OCI-LY7 (cell line): Measurements from ENCODE around the gene THAP12. TPM values are rescaled to one million over a fixed set of nuclear protein-coding genes. Genes with fewer than 3 reads are reported as not detected.
"Not testable (repeated sequence)": the region's sequence is repeated elsewhere in the genome, so short reads cannot be mapped to it uniquely, and the experiment has no call there.

ENCODE experiments used
- BruUV-seq: library from RNA; stranded (reverse); fragments of 400-500 nt; replicated peaks from 2 replicates; lab custom pipeline; 2021; lab: Mats Ljungman, UMichigan
- CTCF ChIA-PET: fragments of 300-600 bp; sonication (Branson Sonifier 250); formaldehyde crosslinking; loops from one replicate; lab custom pipeline; 2022; ENCODE audit warnings: antibody characterized with exemption; ENCODE audit not compliant: unreplicated experiment; lab: Charles Lee
- POLR2A ChIA-PET: fragments of 300-600 bp; sonication (Branson Sonifier 250); formaldehyde crosslinking; loops from one replicate; lab custom pipeline; 2022; ENCODE audit warnings: antibody characterized with exemption; lab: Charles Lee
- DNase-seq: peaks from one replicate; pipeline ENCODE4 v3.0.0-alpha.2; 2015; ENCODE audit warnings: low spot score
- H2AFZ ChIP-seq: fragments of 200-600 bp; sonication (generic), shearing (Covaris generic); 2 replicates; pipeline ENCODE4 v1.6.1; 2014; ENCODE audit warnings: mild to moderate bottlenecking, antibody characterized with exemption, low read length, moderate library complexity
- H3K27ac ChIP-seq: fragments of 200-600 bp; sonication (generic); 2 replicates; pipeline ENCODE4 v1.5.1; 2014; ENCODE audit warnings: mixed run types, low read depth, mild to moderate bottlenecking, moderate library complexity, low read length, inconsistent platforms; ENCODE audit not compliant: poor library complexity, severe bottlenecking
- H3K36me3 ChIP-seq: fragments of 200-600 bp; sonication (generic); 2 replicates; pipeline ENCODE4 v1.6.1; 2014; ENCODE audit warnings: mild to moderate bottlenecking, antibody characterized with exemption, low read length, moderate library complexity, mixed read lengths; ENCODE audit not compliant: insufficient read depth
- H3K4me1 ChIP-seq: fragments of 200-600 bp; sonication (generic); 2 replicates; pipeline ENCODE4 v1.5.1; 2014; ENCODE audit warnings: mild to moderate bottlenecking, low read length; ENCODE audit not compliant: insufficient read depth, poor library complexity, severe bottlenecking
- H3K4me2 ChIP-seq: fragments of 200-600 bp; sonication (generic); 2 replicates; pipeline ENCODE4 v1.6.1; 2014; ENCODE audit warnings: mild to moderate bottlenecking, low read length
- H3K4me3 ChIP-seq: fragments of 200-600 bp; sonication (generic); 2 replicates; pipeline ENCODE4 v1.5.1; 2014; ENCODE audit warnings: mild to moderate bottlenecking, low read depth, low read length; ENCODE audit not compliant: poor library complexity, severe bottlenecking
- H3K79me2 ChIP-seq: fragments of 200-600 bp; sonication (generic); 2 replicates; pipeline ENCODE4 v1.6.1; 2016; ENCODE audit warnings: low read depth, mild to moderate bottlenecking, low read length, moderate library complexity, mixed read lengths; ENCODE audit not compliant: insufficient read depth
- H3K9me2 ChIP-seq: fragments of 200-600 bp; sonication (generic); 2 replicates; pipeline ENCODE4 v1.6.1; 2016; ENCODE audit warnings: mild to moderate bottlenecking, low read length, mixed read lengths; ENCODE audit not compliant: insufficient read depth
- H3K9me3 ChIP-seq: fragments of 200-600 bp; sonication (generic); 2 replicates; pipeline ENCODE4 v1.6.1; 2014; ENCODE audit warnings: mild to moderate bottlenecking, mixed run types, low read length, mixed read lengths
- H4K20me1 ChIP-seq: fragments of 200-600 bp; sonication (generic); 2 replicates; pipeline ENCODE4 v1.6.1; 2014; ENCODE audit warnings: mild to moderate bottlenecking, antibody characterized with exemption, low read length, moderate library complexity, mixed read lengths; ENCODE audit not compliant: insufficient read depth
- CTCF ChIP-seq: fragments of 200-600 bp; sonication (generic); conservative IDR thresholded peaks from 2 replicates; pipeline ENCODE4 v1.5.1; 2014; ENCODE audit warnings: mild to moderate bottlenecking, antibody characterized with exemption, low read length, moderate library complexity, mixed read lengths
- EZH2phosphoT487 ChIP-seq: fragments of 200-600 bp; sonication (generic); IDR thresholded peaks from 2 replicates; pipeline ENCODE4 v1.6.1; 2018; ENCODE audit warnings: low read depth, borderline replicate concordance, mild to moderate bottlenecking, mixed run types, antibody characterized with exemption, low read length, moderate library complexity, mixed read lengths
- intact Hi-C: fragments of 100-400 bp; cut with micrococcal nuclease; formaldehyde crosslinking; loops from one replicate; pipeline ENCODE4 v1.10.0; 2022; ENCODE audit not compliant: unreplicated experiment
- total RNA-seq, 2 experiments: library from RNA; depleted of rRNA in 1 of 2; stranded (reverse); fragments of >200 nt in 1 of 2; shearing (Covaris generic) in 1 of 2; gene quantifications; 2 replicates each; pipeline ENCODE4 v1.2.3, GENCODE V29; 2014 to 2022

The THAP12 gene
- total RNA-seq, 2 experiments from 2014 or later = 55.7 to 74.7 TPM

DNA sequence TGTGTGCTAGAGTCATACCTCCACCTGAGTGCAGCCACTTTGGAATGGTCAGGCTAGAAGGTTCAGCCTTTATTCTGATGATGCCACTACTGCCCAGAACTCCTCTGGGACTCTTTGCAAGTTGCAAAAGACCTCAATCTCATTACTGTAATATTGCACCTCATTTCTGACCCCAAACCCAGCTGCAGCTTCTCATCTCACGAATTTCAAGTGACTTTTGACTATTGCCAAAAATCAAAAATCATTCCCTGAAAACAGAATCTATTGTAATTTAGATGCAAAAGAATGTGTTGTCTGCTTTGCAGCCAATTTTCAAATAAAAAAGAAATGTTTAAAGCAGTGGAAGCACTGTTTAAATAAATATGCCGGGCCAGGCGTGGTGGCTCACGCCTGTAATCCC is 25.4 kb upstream of the THAP12 start:
- BruUV-seq = no TSS peak
- CTCF ChIA-PET = no interaction called here
- Histone ChIP-seq H3K9me3 (no peaks in the 10 kb centered on the region), H3K4me2 (no peak overlapping the region), H3K4me1 (peaks cover 21% of the 10 kb centered on the region), H3K9me2 (no peaks in the 10 kb centered on the region), H4K20me1 (no peaks in the 10 kb centered on the region), H3K27ac (no peak overlapping the region), H2AFZ (no peak overlapping the region), H3K79me2 (no peaks in the 10 kb centered on the region), H3K36me3 (no peaks in the 10 kb centered on the region), H3K4me3 (no peak overlapping the region)
- no peak for DNase-seq
- intact Hi-C loops = no loop called here
- TF ChIP-seq EZH2phosphoT487 (no peak), CTCF (no peak)
- POLR2A ChIA-PET = no interaction called here

- CTCF ChIA-PET, BruUV-seq, H3K4me1 ChIP-seq, H4K20me1 ChIP-seq, H3K79me2 ChIP-seq, DNase-seq, H3K9me3 ChIP-seq, H3K4me2 ChIP-seq, H2AFZ ChIP-seq, intact Hi-C loops, H3K4me3 ChIP-seq, H3K27ac ChIP-seq, H3K9me2 ChIP-seq, H3K36me3 ChIP-seq: not testable (repeated sequence)
- POLR2A ChIA-PET = interaction anchor here (1.1 kb wide), 1 partner anchor 45 kb away, joined by 4 read pairs; no protein-coding TSS in a partner anchor
These were observed 20.6 kb upstream of the THAP12 start for GRCh38 chr11:76401484-76401883.

DNA sequence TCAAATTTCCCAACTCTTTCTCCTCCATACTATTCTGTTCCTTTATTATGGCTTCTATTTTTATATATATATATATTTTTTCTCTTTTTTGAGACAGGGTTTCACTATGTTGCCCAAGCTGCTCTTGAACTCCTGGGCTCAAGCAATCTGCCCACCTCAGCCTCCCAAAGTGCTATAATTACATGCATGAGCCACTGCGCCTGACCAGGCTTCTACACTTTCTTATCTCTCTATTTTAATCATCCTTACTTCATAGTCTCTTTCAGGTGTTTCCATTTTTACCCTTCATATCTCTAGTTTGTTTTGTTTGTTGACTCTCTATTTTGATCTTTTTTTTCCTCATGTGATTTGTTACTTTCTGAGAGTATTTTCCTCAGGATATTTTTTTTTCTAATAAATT is 20.0 kb upstream of the THAP12 start:
- H3K4me3 ChIP-seq = no peak overlapping the region
- no peaks in the 10 kb centered on the region for H3K79me2 ChIP-seq
- DNase-seq = no peak
- no peaks in the 10 kb centered on the region for H3K9me2 ChIP-seq
- no peaks in the 10 kb centered on the region for H3K9me3 ChIP-seq
- ChIA-PET CTCF (no interaction called here), POLR2A (no interaction called here)
- no peak overlapping the region for H3K27ac ChIP-seq
- intact Hi-C loops = no loop called here
- H4K20me1 ChIP-seq = no peaks in the 10 kb centered on the region
- no peak for TF ChIP-seq EZH2phosphoT487
- no peak for TF ChIP-seq CTCF
- H3K4me2 ChIP-seq = no peak overlapping the region
- no peak overlapping the region for H2AFZ ChIP-seq
- no peaks in the 10 kb centered on the region for H3K4me1 ChIP-seq
- no TSS peak for BruUV-seq
- no peaks in the 10 kb centered on the region for H3K36me3 ChIP-seq
